ENCODE results near the gene SLC25A26. TPM values are rescaled to one million over a fixed set of nuclear protein-coding genes. Genes with fewer than 3 reads are reported as not detected.

Gene SLC25A26
- total and polyA plus RNA-seq, 2 of the 13 experiments (the other 11 are each of a cell fraction or from before 2014, with no cell fraction given) = 23.1 to 32.7 TPM

DNA sequence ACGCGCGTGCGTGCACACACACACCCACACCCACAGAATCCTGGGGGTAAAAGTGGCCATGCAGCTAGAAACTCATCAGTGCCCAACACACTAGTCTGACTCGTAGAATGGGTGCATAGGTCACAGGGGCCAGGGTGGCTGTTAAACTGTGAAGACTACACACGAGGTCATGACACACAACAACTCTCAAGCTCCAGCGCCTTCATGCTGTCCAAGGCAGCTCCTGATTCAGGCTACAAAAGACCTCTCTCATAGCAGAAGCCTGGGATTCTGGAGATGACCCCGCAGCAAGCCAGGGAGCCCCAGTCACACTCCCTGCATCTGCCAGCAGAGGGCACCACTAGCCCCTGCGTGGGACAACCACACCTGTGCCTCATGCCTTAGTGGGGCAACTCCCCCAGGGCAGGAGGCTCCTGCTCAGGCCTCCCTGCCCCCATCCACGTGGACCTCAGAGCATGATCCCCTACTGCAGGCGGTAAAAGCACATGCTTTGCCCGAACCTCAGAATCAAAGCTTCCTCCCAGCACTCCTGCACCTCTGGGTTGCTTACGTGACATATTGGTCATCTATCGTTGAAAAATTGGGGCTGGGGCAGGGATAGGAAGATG is 186.9 kb downstream of the SLC25A26 start (continued):
- no peak for TF ChIP-seq ZNF839 (CRISPR knock-in tag; IDR thresholded peaks at IDR 0.05; ENCODE audit: borderline replicate concordance)
- no peak for TF ChIP-seq ZNF274 (CRISPR knock-in tag; IDR thresholded peaks at IDR 0.05)
- no peak for TF ChIP-seq HNF4G (IDR thresholded peaks at IDR 0.05; ENCODE audit: borderline replicate concordance, low read depth, low read length)
- TF ChIP-seq HNF4G (CRISPR knock-in tag; IDR thresholded peaks at IDR 0.05; ENCODE audit: borderline replicate concordance, low read depth) = 0 out of 2 replicates have a peak, but pooled peaks have one; percentile 47
- TF ChIP-seq ZNF3 (CRISPR knock-in tag; IDR thresholded peaks at IDR 0.05) = no peak
- peak; percentile 15; the same call in 1 of the 2 replicates for TF ChIP-seq MED1 (CRISPR knock-in tag; IDR thresholded peaks at IDR 0.05)
- no peak for TF ChIP-seq GFI1 (CRISPR knock-in tag; IDR thresholded peaks at IDR 0.05; ENCODE audit: borderline replicate concordance)
- TF ChIP-seq ZNF761 (CRISPR knock-in tag; conservative IDR thresholded peaks at IDR 0.05) = no peak
- TF ChIP-seq ATM (IDR thresholded peaks at IDR 0.05; ENCODE audit: borderline replicate concordance) = no peak
- TF ChIP-seq, protein P1, sequence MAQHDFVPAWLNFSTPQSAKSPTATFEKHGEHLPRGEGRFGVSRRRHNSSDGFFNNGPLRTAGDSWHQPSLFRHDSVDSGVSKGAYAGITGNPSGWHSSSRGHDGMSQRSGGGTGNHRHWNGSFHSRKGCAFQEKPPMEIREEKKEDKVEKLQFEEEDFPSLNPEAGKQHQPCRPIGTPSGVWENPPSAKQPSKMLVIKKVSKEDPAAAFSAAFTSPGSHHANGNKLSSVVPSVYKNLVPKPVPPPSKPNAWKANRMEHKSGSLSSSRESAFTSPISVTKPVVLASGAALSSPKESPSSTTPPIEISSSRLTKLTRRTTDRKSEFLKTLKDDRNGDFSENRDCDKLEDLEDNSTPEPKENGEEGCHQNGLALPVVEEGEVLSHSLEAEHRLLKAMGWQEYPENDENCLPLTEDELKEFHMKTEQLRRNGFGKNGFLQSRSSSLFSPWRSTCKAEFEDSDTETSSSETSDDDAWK (CRISPR knock-in tag; IDR thresholded peaks at IDR 0.05) = no peak
- TF ChIP-seq, protein P2, sequence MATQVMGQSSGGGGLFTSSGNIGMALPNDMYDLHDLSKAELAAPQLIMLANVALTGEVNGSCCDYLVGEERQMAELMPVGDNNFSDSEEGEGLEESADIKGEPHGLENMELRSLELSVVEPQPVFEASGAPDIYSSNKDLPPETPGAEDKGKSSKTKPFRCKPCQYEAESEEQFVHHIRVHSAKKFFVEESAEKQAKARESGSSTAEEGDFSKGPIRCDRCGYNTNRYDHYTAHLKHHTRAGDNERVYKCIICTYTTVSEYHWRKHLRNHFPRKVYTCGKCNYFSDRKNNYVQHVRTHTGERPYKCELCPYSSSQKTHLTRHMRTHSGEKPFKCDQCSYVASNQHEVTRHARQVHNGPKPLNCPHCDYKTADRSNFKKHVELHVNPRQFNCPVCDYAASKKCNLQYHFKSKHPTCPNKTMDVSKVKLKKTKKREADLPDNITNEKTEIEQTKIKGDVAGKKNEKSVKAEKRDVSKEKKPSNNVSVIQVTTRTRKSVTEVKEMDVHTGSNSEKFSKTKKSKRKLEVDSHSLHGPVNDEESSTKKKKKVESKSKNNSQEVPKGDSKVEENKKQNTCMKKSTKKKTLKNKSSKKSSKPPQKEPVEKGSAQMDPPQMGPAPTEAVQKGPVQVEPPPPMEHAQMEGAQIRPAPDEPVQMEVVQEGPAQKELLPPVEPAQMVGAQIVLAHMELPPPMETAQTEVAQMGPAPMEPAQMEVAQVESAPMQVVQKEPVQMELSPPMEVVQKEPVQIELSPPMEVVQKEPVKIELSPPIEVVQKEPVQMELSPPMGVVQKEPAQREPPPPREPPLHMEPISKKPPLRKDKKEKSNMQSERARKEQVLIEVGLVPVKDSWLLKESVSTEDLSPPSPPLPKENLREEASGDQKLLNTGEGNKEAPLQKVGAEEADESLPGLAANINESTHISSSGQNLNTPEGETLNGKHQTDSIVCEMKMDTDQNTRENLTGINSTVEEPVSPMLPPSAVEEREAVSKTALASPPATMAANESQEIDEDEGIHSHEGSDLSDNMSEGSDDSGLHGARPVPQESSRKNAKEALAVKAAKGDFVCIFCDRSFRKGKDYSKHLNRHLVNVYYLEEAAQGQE (IDR thresholded peaks at IDR 0.05; ENCODE audit: borderline replicate concordance in 1 of 2, low read depth in 1 of 2, low read length in 2 of 2) = no peak
- peak; percentile 38; the same call in 1 of the 2 replicates for TF ChIP-seq ZMYM4 (CRISPR knock-in tag; IDR thresholded peaks at IDR 0.05)
- TF ChIP-seq, protein P3, sequence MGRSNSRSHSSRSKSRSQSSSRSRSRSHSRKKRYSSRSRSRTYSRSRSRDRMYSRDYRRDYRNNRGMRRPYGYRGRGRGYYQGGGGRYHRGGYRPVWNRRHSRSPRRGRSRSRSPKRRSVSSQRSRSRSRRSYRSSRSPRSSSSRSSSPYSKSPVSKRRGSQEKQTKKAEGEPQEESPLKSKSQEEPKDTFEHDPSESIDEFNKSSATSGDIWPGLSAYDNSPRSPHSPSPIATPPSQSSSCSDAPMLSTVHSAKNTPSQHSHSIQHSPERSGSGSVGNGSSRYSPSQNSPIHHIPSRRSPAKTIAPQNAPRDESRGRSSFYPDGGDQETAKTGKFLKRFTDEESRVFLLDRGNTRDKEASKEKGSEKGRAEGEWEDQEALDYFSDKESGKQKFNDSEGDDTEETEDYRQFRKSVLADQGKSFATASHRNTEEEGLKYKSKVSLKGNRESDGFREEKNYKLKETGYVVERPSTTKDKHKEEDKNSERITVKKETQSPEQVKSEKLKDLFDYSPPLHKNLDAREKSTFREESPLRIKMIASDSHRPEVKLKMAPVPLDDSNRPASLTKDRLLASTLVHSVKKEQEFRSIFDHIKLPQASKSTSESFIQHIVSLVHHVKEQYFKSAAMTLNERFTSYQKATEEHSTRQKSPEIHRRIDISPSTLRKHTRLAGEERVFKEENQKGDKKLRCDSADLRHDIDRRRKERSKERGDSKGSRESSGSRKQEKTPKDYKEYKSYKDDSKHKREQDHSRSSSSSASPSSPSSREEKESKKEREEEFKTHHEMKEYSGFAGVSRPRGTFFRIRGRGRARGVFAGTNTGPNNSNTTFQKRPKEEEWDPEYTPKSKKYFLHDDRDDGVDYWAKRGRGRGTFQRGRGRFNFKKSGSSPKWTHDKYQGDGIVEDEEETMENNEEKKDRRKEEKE (IDR thresholded peaks at IDR 0.05) = no peak
- no peak for TF ChIP-seq ZSCAN9 (CRISPR knock-in tag; IDR thresholded peaks at IDR 0.05; ENCODE audit: borderline replicate concordance)
- no peak for TF ChIP-seq ISX (CRISPR knock-in tag; conservative IDR thresholded peaks at IDR 0.05)
- TF ChIP-seq EHMT2 (IDR thresholded peaks at IDR 0.05; ENCODE audit: borderline replicate concordance, low read depth, low read length) = no peak
- TF ChIP-seq GABPB1 (CRISPR knock-in tag; IDR thresholded peaks at IDR 0.05) = no peak
- TF ChIP-seq, protein P4, sequence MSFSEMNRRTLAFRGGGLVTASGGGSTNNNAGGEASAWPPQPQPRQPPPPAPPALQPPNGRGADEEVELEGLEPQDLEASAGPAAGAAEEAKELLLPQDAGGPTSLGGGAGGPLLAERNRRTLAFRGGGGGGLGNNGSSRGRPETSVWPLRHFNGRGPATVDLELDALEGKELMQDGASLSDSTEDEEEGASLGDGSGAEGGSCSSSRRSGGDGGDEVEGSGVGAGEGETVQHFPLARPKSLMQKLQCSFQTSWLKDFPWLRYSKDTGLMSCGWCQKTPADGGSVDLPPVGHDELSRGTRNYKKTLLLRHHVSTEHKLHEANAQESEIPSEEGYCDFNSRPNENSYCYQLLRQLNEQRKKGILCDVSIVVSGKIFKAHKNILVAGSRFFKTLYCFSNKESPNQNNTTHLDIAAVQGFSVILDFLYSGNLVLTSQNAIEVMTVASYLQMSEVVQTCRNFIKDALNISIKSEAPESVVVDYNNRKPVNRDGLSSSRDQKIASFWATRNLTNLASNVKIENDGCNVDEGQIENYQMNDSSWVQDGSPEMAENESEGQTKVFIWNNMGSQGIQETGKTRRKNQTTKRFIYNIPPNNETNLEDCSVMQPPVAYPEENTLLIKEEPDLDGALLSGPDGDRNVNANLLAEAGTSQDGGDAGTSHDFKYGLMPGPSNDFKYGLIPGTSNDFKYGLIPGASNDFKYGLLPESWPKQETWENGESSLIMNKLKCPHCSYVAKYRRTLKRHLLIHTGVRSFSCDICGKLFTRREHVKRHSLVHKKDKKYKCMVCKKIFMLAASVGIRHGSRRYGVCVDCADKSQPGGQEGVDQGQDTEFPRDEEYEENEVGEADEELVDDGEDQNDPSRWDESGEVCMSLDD (CRISPR knock-in tag; IDR thresholded peaks at IDR 0.05; ENCODE audit: borderline replicate concordance) = no peak
- 0 out of 2 replicates have a peak, but pooled peaks have one; percentile 52 for TF ChIP-seq SALL2 (CRISPR knock-in tag; IDR thresholded peaks at IDR 0.05)
